Ishikawa (cell line): ENCODE results near the gene ROBO1.

Source experiments
- CEBPB ChIP-seq: IDR thresholded peaks from 2 replicates; pipeline ENCODE4 v1.6.1; 2012
- CREB1 ChIP-seq: IDR thresholded peaks from 2 replicates; pipeline ENCODE4 v1.6.1; 2012; ENCODE audit warnings: low read depth
- EGR1 ChIP-seq: IDR thresholded peaks from 2 replicates; pipeline ENCODE4 v1.6.1; 2012
- EP300 ChIP-seq: IDR thresholded peaks from 2 replicates; pipeline ENCODE4 v1.6.1; 2012; ENCODE audit warnings: borderline replicate concordance
- FOXM1 ChIP-seq: IDR thresholded peaks from 2 replicates; pipeline ENCODE4 v1.6.1; 2012; ENCODE audit warnings: low read depth, borderline replicate concordance
- NFIC ChIP-seq: IDR thresholded peaks from 2 replicates; pipeline ENCODE4 v1.6.1; 2012
- RAD21 ChIP-seq: IDR thresholded peaks from 2 replicates; pipeline ENCODE4 v1.6.1; 2012; ENCODE audit warnings: low read depth
- TAF1 ChIP-seq: IDR thresholded peaks from 2 replicates; pipeline ENCODE4 v1.6.1; 2012; ENCODE audit warnings: low read depth, mild to moderate bottlenecking
- TCF12 ChIP-seq: IDR thresholded peaks from 2 replicates; pipeline ENCODE4 v1.6.1; 2012; ENCODE audit warnings: low read depth
- TEAD4 ChIP-seq: IDR thresholded peaks from 2 replicates; pipeline ENCODE4 v1.6.1; 2012
- YY1 ChIP-seq: IDR thresholded peaks from 2 replicates; pipeline ENCODE4 v1.6.1; 2012; ENCODE audit warnings: low read depth
- ZBTB7A ChIP-seq: IDR thresholded peaks from 2 replicates; pipeline ENCODE4 v1.6.1; 2012; ENCODE audit warnings: low read depth
- TF ChIP-seq, protein P1 (sequence below): IDR thresholded peaks from 2 replicates; pipeline ENCODE4 v1.6.1; 2012; ENCODE audit warnings: low read depth, mild to moderate bottlenecking
- TF ChIP-seq, protein P2 (sequence below): IDR thresholded peaks from 2 replicates; pipeline ENCODE4 v1.6.1; 2012
- TF ChIP-seq, protein P3 (sequence below): IDR thresholded peaks from 2 replicates; pipeline ENCODE4 v1.6.1; 2012

ROBO1 gene

DNA sequence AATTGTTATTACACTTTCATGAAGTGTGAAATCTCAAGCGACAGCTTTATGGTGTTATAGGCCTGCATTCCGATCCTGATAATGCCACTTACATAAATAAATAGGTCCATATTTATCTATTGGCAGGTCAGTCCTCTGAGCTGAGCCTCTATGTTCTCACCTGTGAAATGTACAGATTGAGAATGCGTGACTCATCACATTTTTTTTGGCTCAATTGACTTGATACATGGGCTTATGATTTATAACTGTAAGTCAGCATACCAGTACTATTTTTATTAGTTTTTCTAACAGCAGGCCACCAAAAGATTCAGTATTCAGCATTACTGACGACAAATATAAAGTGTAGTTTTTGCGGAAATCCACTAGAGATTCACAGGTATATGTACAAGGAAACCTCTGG lies 344.4 kb downstream of the ROBO1 start:
- TF ChIP-seq, protein P1, sequence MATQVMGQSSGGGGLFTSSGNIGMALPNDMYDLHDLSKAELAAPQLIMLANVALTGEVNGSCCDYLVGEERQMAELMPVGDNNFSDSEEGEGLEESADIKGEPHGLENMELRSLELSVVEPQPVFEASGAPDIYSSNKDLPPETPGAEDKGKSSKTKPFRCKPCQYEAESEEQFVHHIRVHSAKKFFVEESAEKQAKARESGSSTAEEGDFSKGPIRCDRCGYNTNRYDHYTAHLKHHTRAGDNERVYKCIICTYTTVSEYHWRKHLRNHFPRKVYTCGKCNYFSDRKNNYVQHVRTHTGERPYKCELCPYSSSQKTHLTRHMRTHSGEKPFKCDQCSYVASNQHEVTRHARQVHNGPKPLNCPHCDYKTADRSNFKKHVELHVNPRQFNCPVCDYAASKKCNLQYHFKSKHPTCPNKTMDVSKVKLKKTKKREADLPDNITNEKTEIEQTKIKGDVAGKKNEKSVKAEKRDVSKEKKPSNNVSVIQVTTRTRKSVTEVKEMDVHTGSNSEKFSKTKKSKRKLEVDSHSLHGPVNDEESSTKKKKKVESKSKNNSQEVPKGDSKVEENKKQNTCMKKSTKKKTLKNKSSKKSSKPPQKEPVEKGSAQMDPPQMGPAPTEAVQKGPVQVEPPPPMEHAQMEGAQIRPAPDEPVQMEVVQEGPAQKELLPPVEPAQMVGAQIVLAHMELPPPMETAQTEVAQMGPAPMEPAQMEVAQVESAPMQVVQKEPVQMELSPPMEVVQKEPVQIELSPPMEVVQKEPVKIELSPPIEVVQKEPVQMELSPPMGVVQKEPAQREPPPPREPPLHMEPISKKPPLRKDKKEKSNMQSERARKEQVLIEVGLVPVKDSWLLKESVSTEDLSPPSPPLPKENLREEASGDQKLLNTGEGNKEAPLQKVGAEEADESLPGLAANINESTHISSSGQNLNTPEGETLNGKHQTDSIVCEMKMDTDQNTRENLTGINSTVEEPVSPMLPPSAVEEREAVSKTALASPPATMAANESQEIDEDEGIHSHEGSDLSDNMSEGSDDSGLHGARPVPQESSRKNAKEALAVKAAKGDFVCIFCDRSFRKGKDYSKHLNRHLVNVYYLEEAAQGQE = no peak
- TF ChIP-seq ZBTB7A = no peak
- no peak for TF ChIP-seq EP300
- no peak for TF ChIP-seq YY1
- TF ChIP-seq TCF12 = no peak
- TF ChIP-seq TAF1 = no peak
- no peak for TF ChIP-seq TEAD4
- TF ChIP-seq RAD21 = no peak
- TF ChIP-seq, protein P2, sequence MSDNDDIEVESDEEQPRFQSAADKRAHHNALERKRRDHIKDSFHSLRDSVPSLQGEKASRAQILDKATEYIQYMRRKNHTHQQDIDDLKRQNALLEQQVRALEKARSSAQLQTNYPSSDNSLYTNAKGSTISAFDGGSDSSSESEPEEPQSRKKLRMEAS = no peak
- no peak for TF ChIP-seq NFIC
- no peak for TF ChIP-seq EGR1
- no peak for TF ChIP-seq CEBPB

DNA sequence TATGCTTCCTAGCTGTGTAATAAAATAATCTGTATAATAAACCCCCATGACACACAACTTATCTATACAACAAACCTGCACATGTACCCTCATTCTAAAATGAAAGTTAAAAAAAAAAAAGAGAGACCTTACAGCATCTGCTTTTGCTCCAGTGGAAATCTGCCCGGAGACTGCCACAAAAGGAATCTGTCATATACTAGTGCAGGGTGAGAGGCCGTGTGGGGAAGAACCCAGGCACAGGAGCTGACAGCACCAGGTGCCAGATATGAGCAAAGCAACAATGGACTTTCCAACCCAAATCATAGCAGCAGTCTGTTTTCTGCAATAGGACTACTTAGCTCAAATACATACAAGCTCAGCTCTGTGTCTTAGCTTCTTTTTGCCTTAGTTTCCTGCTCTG lies 346.5 kb downstream of the ROBO1 start:
- TF ChIP-seq, protein P2 = no peak
- no peak for TF ChIP-seq TAF1

DNA sequence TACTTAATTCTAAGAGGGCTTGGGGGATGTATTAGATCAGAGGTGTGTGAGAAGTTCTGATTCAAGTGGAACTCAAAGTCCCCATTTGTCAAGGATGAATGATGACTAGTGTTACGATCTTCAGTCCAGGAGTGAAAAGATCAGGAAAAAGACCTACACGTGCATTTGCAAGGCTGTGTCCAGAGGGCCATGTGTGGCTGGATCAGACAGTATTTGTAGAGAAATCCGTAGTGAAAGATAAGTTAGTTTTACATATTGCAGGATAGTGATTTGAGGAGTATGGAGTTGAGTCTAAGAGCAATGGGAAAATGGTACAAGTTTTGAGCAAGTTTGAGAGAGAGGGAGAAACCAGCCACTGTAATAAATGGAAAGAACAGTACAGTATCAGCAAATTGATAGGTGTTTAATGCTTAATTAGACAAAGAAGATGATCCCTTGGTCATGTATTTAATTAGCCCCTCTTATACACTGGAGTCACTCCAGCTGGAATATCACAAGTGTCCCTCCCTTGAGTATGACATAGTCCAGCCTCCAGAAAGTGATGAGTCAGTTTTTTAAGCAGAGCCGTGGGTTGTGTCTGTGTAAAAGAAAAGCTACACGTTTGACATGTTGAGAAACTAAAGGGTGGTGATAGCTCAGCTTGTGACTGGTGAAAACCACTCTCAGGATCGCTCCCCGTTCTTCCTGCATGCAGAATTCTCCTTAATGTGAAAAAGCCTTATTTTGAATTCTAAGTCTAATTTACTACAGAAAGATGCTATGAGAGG lies 348.8 kb downstream of the ROBO1 start:
- no peak for TF ChIP-seq TEAD4
- TF ChIP-seq ZBTB7A = no peak
- TF ChIP-seq EP300 = no peak
- no peak for TF ChIP-seq EGR1
- TF ChIP-seq NFIC = no peak
- TF ChIP-seq, protein P1 = no peak
- no peak for TF ChIP-seq YY1
- TF ChIP-seq FOXM1 = no peak
- TF ChIP-seq, protein P3, sequence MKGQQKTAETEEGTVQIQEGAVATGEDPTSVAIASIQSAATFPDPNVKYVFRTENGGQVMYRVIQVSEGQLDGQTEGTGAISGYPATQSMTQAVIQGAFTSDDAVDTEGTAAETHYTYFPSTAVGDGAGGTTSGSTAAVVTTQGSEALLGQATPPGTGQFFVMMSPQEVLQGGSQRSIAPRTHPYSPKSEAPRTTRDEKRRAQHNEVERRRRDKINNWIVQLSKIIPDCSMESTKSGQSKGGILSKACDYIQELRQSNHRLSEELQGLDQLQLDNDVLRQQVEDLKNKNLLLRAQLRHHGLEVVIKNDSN = no peak

DNA sequence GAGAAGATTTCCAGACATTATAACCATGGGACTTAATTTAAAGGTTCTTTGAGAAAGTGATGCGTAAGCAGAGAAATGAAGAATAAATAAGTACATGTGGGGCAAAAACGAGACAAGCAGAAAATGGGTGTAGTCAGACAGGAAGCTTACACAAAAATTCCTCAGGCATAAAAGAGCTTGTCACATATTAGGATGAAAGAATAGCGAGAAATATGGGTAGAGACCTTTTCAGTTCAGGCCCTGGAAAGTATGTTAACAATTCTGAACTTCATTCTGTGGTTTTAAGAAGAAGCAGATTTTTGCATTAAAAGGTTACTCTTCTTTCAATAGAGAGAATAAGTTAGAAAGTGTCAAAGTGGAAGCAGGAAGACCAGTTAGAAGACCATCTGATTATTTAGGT lies 352.4 kb downstream of the ROBO1 start:
- no peak for TF ChIP-seq FOXM1
- TF ChIP-seq TEAD4 = no peak
- TF ChIP-seq EP300 = no peak
- TF ChIP-seq, protein P1 = no peak
- no peak for TF ChIP-seq RAD21
- no peak for TF ChIP-seq TCF12

DNA sequence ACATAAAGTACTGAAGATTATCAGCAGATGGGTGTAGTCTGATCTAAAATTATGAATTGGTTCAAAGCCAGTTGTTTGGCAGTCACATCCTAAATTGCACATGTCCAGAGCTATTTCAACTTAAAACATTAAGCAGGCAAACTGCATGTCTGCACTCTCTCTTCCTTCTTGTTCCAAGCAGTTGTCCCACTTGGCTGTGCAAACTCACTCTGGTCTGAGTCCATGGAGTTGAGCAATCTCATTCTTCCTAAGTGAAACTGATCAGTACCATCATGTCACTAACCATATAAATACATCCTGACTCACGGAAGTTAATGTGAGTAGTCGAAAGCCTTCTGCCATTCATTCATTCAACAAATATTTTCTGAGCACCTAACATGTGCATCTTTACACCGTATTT lies 353.0 kb downstream of the ROBO1 start:
- no peak for TF ChIP-seq YY1

DNA sequence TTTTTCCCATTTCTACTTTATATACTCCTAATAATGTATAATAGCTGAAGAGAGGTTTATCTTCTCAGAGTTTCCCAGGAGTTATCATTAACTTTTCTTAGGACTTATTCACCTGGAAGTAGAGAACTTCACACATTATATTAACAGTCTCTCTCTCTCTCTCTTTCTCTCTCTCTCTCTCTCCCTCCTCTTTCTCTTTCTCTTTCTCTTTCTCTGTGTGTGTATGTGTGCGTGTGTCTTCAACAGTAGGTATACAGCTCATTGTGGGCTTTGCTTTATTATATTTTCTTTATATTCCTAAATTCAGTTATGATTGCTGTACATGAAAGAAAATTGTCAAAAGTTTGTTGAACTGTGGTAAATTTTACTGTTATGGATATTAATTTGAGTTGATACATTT lies 353.8 kb downstream of the ROBO1 start:
- TF ChIP-seq RAD21 = no peak
- TF ChIP-seq, protein P1 = no peak
- TF ChIP-seq CEBPB = no peak
- TF ChIP-seq TEAD4 = no peak
- TF ChIP-seq EGR1 = no peak
- TF ChIP-seq TCF12 = no peak
- TF ChIP-seq YY1 = no peak
- no peak for TF ChIP-seq CREB1
- no peak for TF ChIP-seq NFIC
- TF ChIP-seq TAF1 = no peak
- TF ChIP-seq, protein P3 = no peak
- TF ChIP-seq, protein P2 = no peak
- TF ChIP-seq EP300 = no peak
